Measurements from ENCODE around the gene CDK16. TPM values are rescaled to one million over a fixed set of nuclear protein-coding genes. Genes with fewer than 3 reads are reported as not detected.
"Not testable (repeated sequence)": the region's sequence is repeated elsewhere in the genome, so short reads cannot be mapped to it uniquely, and the experiment has no call there.

Gene CDK16
- total RNA-seq, 6 experiments from 2014 or later, result 106 to 128 (median 114) TPM

GRCh38 chrX:47247206-47247998 lies 28.9 kb downstream of the CDK16 start:
- Mint-ChIP-seq H3K27me3 (ENCODE audit: insufficient read depth) (peaks cover 4% of the 10 kb centered on the region; the same call in 1 of the 2 replicates), H3K4me3 (no peak overlapping the region), H3K9me3 (no peaks in the 10 kb centered on the region), H3K36me3 (ENCODE audit: low read depth) (peaks cover 12% of the 10 kb centered on the region; the same call in 1 of the 2 replicates), H3K27ac (no peak overlapping the region), H3K4me1 (ENCODE audit: low read depth) (no peaks in the 10 kb centered on the region)
- no peak for DNase-seq
- no peak for TF ChIP-seq CTCF (IDR thresholded peaks at IDR 0.05)

GRCh38 chrX:47247999-47248320 lies 29.5 kb downstream of the CDK16 start:
- Mint-ChIP-seq H3K4me3 (no peak overlapping the region), H3K4me1 (ENCODE audit: low read depth) (no peaks in the 10 kb centered on the region), H3K36me3 (ENCODE audit: low read depth) (peaks cover 12% of the 10 kb centered on the region; the same call in 1 of the 2 replicates), H3K27me3 (ENCODE audit: insufficient read depth) (peaks cover 4% of the 10 kb centered on the region; the same call in 1 of the 2 replicates), H3K27ac (no peak overlapping the region), H3K9me3 (no peaks in the 10 kb centered on the region)
- no peak for TF ChIP-seq CTCF (IDR thresholded peaks at IDR 0.05)
- DNase-seq, result no peak

- no peak for TF ChIP-seq CTCF (IDR thresholded peaks at IDR 0.05)
- Mint-ChIP-seq H3K9me3 (no peaks in the 10 kb centered on the region), H3K27ac (no peak overlapping the region), H3K4me3 (no peak overlapping the region), H3K27me3 (ENCODE audit: insufficient read depth) (peaks cover 4% of the 10 kb centered on the region; the same call in 1 of the 2 replicates), H3K4me1 (ENCODE audit: low read depth) (no peaks in the 10 kb centered on the region), H3K36me3 (ENCODE audit: low read depth) (peaks cover 12% of the 10 kb centered on the region; the same call in 1 of the 2 replicates)
- no peak for DNase-seq
Observed at GRCh38 chrX:47248576-47248975, 30.1 kb downstream of the CDK16 start.

- DNase-seq, result no peak
- no peak overlapping the region for H3K27ac Mint-ChIP-seq
- H3K9me3 Mint-ChIP-seq, result no peaks in the 10 kb centered on the region
- H3K4me1 Mint-ChIP-seq (ENCODE audit: low read depth), result no peaks in the 10 kb centered on the region
- no peak for TF ChIP-seq CTCF (IDR thresholded peaks at IDR 0.05)
- no peak overlapping the region for H3K4me3 Mint-ChIP-seq
- H3K27me3 Mint-ChIP-seq (ENCODE audit: insufficient read depth), result peaks cover 4% of the 10 kb centered on the region; the same call in 1 of the 2 replicates
- H3K36me3 Mint-ChIP-seq (ENCODE audit: low read depth), result peaks cover 12% of the 10 kb centered on the region; the same call in 1 of the 2 replicates
Observed at GRCh38 chrX:47250017-47250347, 31.5 kb downstream of the CDK16 start.

GRCh38 chrX:47257620-47258019 lies 39.1 kb downstream of the CDK16 start:
- H3K27me3 Mint-ChIP-seq (ENCODE audit: insufficient read depth); H3K27ac Mint-ChIP-seq; H3K4me1 Mint-ChIP-seq (ENCODE audit: low read depth); H3K4me3 Mint-ChIP-seq; DNase-seq; H3K9me3 Mint-ChIP-seq; H3K36me3 Mint-ChIP-seq (ENCODE audit: low read depth): not testable (repeated sequence)

GRCh38 chrX:47264483-47265173 lies 46.1 kb downstream of the CDK16 start:
- DNase-seq, result peak; percentile 0
- Mint-ChIP-seq H3K4me1 (ENCODE audit: low read depth) (peaks cover 10% of the 10 kb centered on the region), H3K27me3 (ENCODE audit: insufficient read depth) (no peaks in the 10 kb centered on the region), H3K4me3 (no peak overlapping the region), H3K27ac (no peak overlapping the region; the same call in 1 of the 2 replicates), H3K36me3 (ENCODE audit: low read depth) (no peaks in the 10 kb centered on the region), H3K9me3 (no peaks in the 10 kb centered on the region)
- no peak for TF ChIP-seq CTCF (IDR thresholded peaks at IDR 0.05)
